Esophagus squamous epithelium (tissue), 5 donors: Measurements from ENCODE around the gene UGT1A6. TPM values are rescaled to one million over a fixed set of nuclear protein-coding genes. Genes with fewer than 3 reads are reported as not detected.

Experiments used
- DNase-seq: peaks from one replicate; lab custom pipeline; 2025; lab: John Stamatoyannopoulos, UW
- H3K27ac ChIP-seq, 4 donors: fragments of 200-600 bp; sonication (generic); one replicate each; pipeline ENCODE4 v1.5.1; 2016 to 2019; ENCODE audit warnings: mild to moderate bottlenecking in 1 of 4
- H3K27me3 ChIP-seq, 4 donors: fragments of 200-600 bp; sonication (generic); 1 replicate in 3 of 4; 2 replicates in 1 of 4; pipeline versions ENCODE4 v1.5.1 to v1.6.0; 2017 to 2021; ENCODE audit warnings: antibody characterized with exemption in 1 of 4
- H3K36me3 ChIP-seq, 3 donors: fragments of 200-600 bp; sonication (generic); one replicate each; pipeline ENCODE4 v1.5.1; 2016 to 2019
- H3K4me1 ChIP-seq, 3 donors: fragments of 200-600 bp; sonication (generic); one replicate each; pipeline ENCODE4 v1.5.1; 2017 to 2019
- H3K4me3 ChIP-seq, 4 donors: fragments of 200-600 bp; sonication (generic); 1 replicate in 3 of 4; 2 replicates in 1 of 4; pipeline ENCODE4 v1.5.1; 2016 to 2019; ENCODE audit warnings: mild to moderate bottlenecking in 2 of 4, moderate library complexity in 1 of 4
- H3K9me3 ChIP-seq, 3 donors: fragments of 200-600 bp; sonication (generic); one replicate each; pipeline ENCODE4 v1.5.1; 2016 to 2019
- POLR2A ChIP-seq, 4 donors: fragments of 450-650 bp; IDR thresholded peaks; one replicate each; pipeline ENCODE4 v1.6.1; 2017; ENCODE audit warnings: antibody characterized with exemption in 4 of 4, mild to moderate bottlenecking in 4 of 4, moderate library complexity in 3 of 4
- WGBS, 2 donors: methylation state at CpG; one replicate each; pipeline ENCODE4 v1.1.5; 2018; 5-methylcytosine and 5-hydroxymethylcytosine counted together
- intact Hi-C: fragments of 100-400 bp; cut with DNase I; formaldehyde crosslinking; loops from one replicate; pipeline ENCODE4 v1.15.0; 2022
- total RNA-seq, 4 donors: library from RNA; depleted of rRNA; stranded (reverse); fragments of >200 nt; gene quantifications; one replicate each; pipeline ENCODE4 v1.1.0, GENCODE V29; 2016
- TF ChIP-seq, protein P1 (sequence below), 6 experiments: fragments of 450-650 bp in 4 of 6; fragments of 200-600 bp in 2 of 6; sonication (generic) in 2 of 6; IDR thresholded peaks; one replicate each; pipeline ENCODE4 v1.5.1; 2016 to 2019; ENCODE audit warnings: antibody characterized with exemption in 6 of 6, mild to moderate bottlenecking in 4 of 6, moderate library complexity in 4 of 6
- donor health status: DM: yes; HTN: yes; CAD: no.

The UGT1A6 gene
- total RNA-seq, 4 donors from 2014 or later, result 30.8 to 67.1 (median 61.3) TPM

DNA sequence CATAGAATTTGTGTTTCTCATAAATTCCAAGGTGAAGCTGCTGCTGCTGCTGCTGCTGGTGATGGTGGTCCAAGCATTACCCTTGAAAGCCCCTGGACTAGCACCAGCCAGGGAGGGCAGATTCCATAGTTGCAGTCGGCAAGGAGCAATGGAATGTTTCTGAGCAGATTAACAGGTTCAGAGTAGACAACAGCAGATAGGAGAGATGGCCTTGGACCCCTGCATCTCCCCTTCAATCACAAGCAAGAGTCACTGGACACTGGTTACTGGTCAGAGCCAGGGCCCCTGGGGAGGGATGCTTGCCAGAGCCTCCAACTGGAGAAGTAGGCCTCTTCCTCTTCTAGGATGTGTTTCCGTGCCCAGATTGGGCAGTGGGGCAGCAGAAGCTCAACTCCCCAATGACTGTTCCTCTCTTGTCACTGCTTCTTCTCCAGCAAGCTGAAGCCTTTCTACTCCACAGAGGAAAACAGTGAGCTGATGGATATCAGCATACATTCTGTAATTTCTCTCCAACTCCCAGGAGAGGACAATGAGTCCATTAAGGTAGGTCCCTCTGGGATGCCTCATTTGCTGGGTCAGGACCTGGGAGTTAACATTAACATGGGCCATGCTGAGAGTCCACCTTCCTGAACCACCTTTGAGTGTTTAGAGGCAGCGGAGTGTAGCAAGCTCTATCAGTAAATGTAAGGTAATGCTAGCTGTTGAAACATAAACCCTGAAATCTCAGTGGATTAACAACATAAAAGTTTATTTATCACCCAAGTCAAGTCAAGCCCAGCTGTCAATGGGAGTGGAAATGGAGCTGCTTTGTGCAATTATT is 120.8 kb downstream of the UGT1A6 start:
- no peaks in the 10 kb centered on the region for H3K9me3 ChIP-seq
- H3K27ac ChIP-seq, result no peak overlapping the region
- no peaks in the 10 kb centered on the region for H3K36me3 ChIP-seq
- peaks cover 0 to 24% (median 0%) of the 10 kb centered on the region in 4 donors for H3K27me3 ChIP-seq
- no peak for DNase-seq
- H3K4me1 ChIP-seq, result no peaks in the 10 kb centered on the region
- intact Hi-C loops, result no loop called here
- no peak for TF ChIP-seq POLR2A (IDR thresholded peaks at IDR 0.05)
- TF ChIP-seq, protein P1, sequence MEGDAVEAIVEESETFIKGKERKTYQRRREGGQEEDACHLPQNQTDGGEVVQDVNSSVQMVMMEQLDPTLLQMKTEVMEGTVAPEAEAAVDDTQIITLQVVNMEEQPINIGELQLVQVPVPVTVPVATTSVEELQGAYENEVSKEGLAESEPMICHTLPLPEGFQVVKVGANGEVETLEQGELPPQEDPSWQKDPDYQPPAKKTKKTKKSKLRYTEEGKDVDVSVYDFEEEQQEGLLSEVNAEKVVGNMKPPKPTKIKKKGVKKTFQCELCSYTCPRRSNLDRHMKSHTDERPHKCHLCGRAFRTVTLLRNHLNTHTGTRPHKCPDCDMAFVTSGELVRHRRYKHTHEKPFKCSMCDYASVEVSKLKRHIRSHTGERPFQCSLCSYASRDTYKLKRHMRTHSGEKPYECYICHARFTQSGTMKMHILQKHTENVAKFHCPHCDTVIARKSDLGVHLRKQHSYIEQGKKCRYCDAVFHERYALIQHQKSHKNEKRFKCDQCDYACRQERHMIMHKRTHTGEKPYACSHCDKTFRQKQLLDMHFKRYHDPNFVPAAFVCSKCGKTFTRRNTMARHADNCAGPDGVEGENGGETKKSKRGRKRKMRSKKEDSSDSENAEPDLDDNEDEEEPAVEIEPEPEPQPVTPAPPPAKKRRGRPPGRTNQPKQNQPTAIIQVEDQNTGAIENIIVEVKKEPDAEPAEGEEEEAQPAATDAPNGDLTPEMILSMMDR (IDR thresholded peaks at IDR 0.05), result no peak
- no peak overlapping the region for H3K4me3 ChIP-seq
- WGBS, 2 donors, result 86 to 93% methylated on average over 2 of the region's 3 CpGs

DNA sequence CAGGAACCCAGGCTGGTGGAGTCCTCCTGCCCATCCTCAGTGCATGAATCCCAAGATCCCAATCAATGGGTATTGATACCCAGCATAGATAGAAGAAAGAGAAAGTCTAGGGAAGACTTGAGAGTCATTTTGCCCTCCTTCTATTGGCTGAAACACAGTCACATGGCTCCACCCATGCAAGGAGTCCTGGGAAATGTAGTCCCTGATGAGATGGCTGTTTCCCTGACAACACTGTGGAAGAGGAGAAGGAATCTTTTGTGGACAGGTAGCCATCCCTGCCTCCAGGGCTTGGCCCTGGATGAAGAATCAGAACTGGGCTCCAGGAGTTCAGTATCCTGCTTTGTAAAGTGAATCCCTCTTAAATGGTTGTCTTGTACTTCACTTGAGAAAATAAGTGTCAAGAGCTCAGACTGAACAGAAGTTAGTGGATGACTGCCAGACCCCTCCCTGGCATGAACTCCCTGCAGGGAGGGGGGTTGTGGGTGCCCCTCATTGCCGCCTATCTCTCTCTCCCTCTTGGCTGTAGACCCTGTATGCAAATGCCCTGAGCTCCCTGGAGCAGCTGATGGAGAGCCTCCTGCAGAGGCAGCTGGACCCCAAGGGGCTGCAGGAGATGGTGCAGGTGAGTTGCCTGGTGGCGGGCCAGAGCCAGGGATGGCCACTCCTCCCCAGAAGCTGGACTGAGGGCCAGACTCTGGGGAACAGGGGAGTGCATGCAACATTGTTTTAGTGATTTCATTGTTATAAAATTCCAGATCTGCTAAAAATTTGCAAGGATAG is 121.6 kb downstream of the UGT1A6 start:
- intact Hi-C loops, result no loop called here
- H3K4me1 ChIP-seq, result no peaks in the 10 kb centered on the region
- DNase-seq, result no peak
- H3K27me3 ChIP-seq, result peaks cover 0 to 16% (median 0%) of the 10 kb centered on the region in 4 donors
- no peak overlapping the region for H3K4me3 ChIP-seq
- no peak for TF ChIP-seq POLR2A (IDR thresholded peaks at IDR 0.05)
- TF ChIP-seq, protein P1 (IDR thresholded peaks at IDR 0.05), result no peak
- no peaks in the 10 kb centered on the region for H3K36me3 ChIP-seq
- no peak overlapping the region for H3K27ac ChIP-seq
- H3K9me3 ChIP-seq, result no peaks in the 10 kb centered on the region
- 36 to 42% methylated on average over 1 to 2 of the region's 2 CpGs for WGBS, 2 donors

DNA sequence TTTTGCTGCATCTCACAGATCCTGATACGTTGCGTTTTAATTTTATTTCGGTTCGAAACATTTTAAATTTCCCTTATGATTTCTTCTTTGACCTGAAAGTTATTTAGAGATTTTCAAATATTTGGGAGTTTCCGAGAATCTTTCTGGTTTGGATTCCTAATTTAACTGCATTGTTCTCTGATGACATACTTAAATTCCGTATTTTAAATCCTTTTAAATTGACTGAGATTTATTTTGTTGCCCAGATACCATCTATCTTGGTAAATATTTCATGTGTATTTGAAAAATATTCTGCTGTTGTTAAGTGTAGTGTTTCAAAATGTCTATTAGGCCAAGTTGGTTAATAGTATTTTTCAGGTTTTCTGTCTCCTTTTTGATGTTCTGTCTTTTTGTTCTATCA is 123.2 kb downstream of the UGT1A6 start:
- no peak for DNase-seq
- no peaks in the 10 kb centered on the region for H3K4me1 ChIP-seq
- 78 to 83% methylated on average over 6 of the region's 6 CpGs for WGBS, 2 donors
- H3K27ac ChIP-seq, result no peak overlapping the region
- no peaks in the 10 kb centered on the region for H3K36me3 ChIP-seq
- no peaks in the 10 kb centered on the region for H3K9me3 ChIP-seq
- intact Hi-C loops, result no loop called here
- TF ChIP-seq, protein P1 (IDR thresholded peaks at IDR 0.05), result no peak
- TF ChIP-seq POLR2A (IDR thresholded peaks at IDR 0.05), result no peak
- no peak overlapping the region for H3K4me3 ChIP-seq
- peaks cover 0 to 10% (median 0%) of the 10 kb centered on the region in 4 donors for H3K27me3 ChIP-seq

DNA sequence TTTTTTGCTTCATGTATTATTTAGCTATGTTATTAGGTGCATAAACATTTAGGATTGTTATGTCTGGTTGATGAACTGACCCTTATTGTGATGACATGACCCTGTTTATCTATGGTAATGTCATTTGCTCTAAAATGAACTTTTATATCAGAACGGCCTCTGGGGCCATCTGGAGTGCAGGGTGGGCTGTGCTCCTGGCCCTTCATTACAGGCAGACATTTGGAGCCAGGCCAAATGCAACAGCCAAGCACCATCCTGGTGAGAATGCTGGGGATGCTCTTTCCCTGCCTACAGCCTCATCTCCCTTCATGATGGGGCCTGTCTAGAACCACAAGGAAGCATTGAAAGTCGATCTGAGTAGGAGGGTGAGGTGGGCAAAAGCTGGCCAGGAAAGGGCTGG is 123.6 kb downstream of the UGT1A6 start:
- WGBS, 2 donors, result 33 to 36% methylated on average over 2 of the region's 2 CpGs
- no peak overlapping the region for H3K27ac ChIP-seq
- no peak overlapping the region for H3K4me3 ChIP-seq
- intact Hi-C loops, result no loop called here
- H3K27me3 ChIP-seq, result peaks cover 0 to 6% (median 0%) of the 10 kb centered on the region in 4 donors
- no peak for DNase-seq
- H3K4me1 ChIP-seq, result no peaks in the 10 kb centered on the region
- no peaks in the 10 kb centered on the region for H3K9me3 ChIP-seq
- no peaks in the 10 kb centered on the region for H3K36me3 ChIP-seq
- TF ChIP-seq, protein P1 (IDR thresholded peaks at IDR 0.05), result no peak
- TF ChIP-seq POLR2A (IDR thresholded peaks at IDR 0.05), result no peak

DNA sequence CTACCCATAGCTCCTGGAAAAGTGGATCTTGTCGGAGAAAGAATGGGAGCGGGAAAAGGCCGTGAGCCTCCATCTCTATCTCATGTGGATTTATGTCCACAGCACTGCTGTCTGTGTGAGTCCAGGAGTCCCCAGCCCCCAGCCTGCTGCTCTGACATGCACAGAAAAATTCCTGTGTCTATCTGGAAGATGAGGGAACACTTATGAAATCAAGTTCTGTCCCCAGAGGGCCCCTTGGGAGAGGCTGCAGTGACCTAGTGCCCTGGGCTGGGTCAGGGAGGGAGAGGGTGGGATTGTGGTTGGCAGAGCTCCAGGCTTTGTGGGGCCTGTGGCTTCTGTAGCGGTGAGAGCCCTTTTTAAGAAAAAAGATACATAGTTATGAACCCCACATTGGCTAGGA is 124.1 kb downstream of the UGT1A6 start:
- intact Hi-C loops, result no loop called here

More for the DNA sequence above, 124.1 kb downstream of the UGT1A6 start:
- peaks cover 0 to 1% (median 0%) of the 10 kb centered on the region in 4 donors for H3K27me3 ChIP-seq
- H3K4me3 ChIP-seq, result no peak overlapping the region
- 70 to 88% methylated on average over 4 of the region's 4 CpGs for WGBS, 2 donors
- no peaks in the 10 kb centered on the region for H3K4me1 ChIP-seq
- no peaks in the 10 kb centered on the region for H3K36me3 ChIP-seq
- TF ChIP-seq, protein P1 (IDR thresholded peaks at IDR 0.05), result no peak
- TF ChIP-seq POLR2A (IDR thresholded peaks at IDR 0.05), result no peak
- no peaks in the 10 kb centered on the region for H3K9me3 ChIP-seq
- DNase-seq, result no peak
- H3K27ac ChIP-seq, result no peak overlapping the region
